Measurements from ENCODE around the gene LRRC8B. TPM values are rescaled to one million over a fixed set of nuclear protein-coding genes. Genes with fewer than 3 reads are reported as not detected.

Gene LRRC8B
- polyA plus RNA-seq, 2 donors: 1.9 to 3.0 TPM

GRCh38 chr1:89609781-89610456 lies 85.3 kb downstream of the LRRC8B start:
- Histone ChIP-seq H3K27ac (ENCODE audit: low read depth in 2 of 2, low read length in 1 of 2) (peak overlapping the region in 1 of 2 donors; percentile 50), H3K4me1 (ENCODE audit: control insufficient read depth in 2 of 2, insufficient read depth in 2 of 2, low read length in 1 of 2) (peaks cover 4 to 13% of the 10 kb centered on the region in 2 donors), H3K4me3 (ENCODE audit: low read depth in 1 of 2, low read length in 2 of 2) (no peak overlapping the region)

GRCh38 chr1:89610457-89611011 lies 85.9 kb downstream of the LRRC8B start:
- peaks cover 4 to 13% of the 10 kb centered on the region in 2 donors for H3K4me1 ChIP-seq (ENCODE audit: control insufficient read depth in 2 of 2, insufficient read depth in 2 of 2, low read length in 1 of 2)
- H3K4me3 ChIP-seq (ENCODE audit: low read depth in 1 of 2, low read length in 2 of 2): no peak overlapping the region
- H3K27me3 ChIP-seq (ENCODE audit: control insufficient read depth in 1 of 2, insufficient read depth in 2 of 2, low read length in 2 of 2): no peaks in the 10 kb centered on the region
- H3K27ac ChIP-seq (ENCODE audit: low read depth in 2 of 2, low read length in 1 of 2): no peak overlapping the region
- H3K36me3 ChIP-seq (ENCODE audit: control insufficient read depth in 2 of 2, insufficient read depth in 2 of 2, low read length in 1 of 2): peaks cover 0 to 3% of the 10 kb centered on the region in 2 donors
- H3K9me3 ChIP-seq (ENCODE audit: control insufficient read depth in 2 of 2, insufficient read depth in 1 of 2, low read depth in 1 of 2, low read length in 1 of 2): peaks cover 0 to 3% of the 10 kb centered on the region in 2 donors
- WGBS, 2 donors: 71 to 73% methylated on average over 15 of the region's 15 CpGs

More at GRCh38 chr1:89609781-89610456, 85.3 kb downstream of the LRRC8B start:
- peaks cover 0 to 3% of the 10 kb centered on the region in 2 donors for H3K36me3 ChIP-seq (ENCODE audit: control insufficient read depth in 2 of 2, insufficient read depth in 2 of 2, low read length in 1 of 2)
- 66 to 69% methylated on average over 14 of the region's 14 CpGs for WGBS, 2 donors
- H3K9me3 ChIP-seq (ENCODE audit: control insufficient read depth in 2 of 2, insufficient read depth in 1 of 2, low read depth in 1 of 2, low read length in 1 of 2): peaks cover 0 to 3% of the 10 kb centered on the region in 2 donors
- no peaks in the 10 kb centered on the region for H3K27me3 ChIP-seq (ENCODE audit: control insufficient read depth in 1 of 2, insufficient read depth in 2 of 2, low read length in 2 of 2)

- H3K27ac ChIP-seq (ENCODE audit: low read depth in 2 of 2, low read length in 1 of 2): no peak overlapping the region
- H3K27me3 ChIP-seq (ENCODE audit: control insufficient read depth in 1 of 2, insufficient read depth in 2 of 2, low read length in 2 of 2): no peaks in the 10 kb centered on the region
- peaks cover 0 to 3% of the 10 kb centered on the region in 2 donors for H3K9me3 ChIP-seq (ENCODE audit: control insufficient read depth in 2 of 2, insufficient read depth in 1 of 2, low read depth in 1 of 2, low read length in 1 of 2)
- WGBS, 2 donors: 67 to 72% methylated on average over 1 of the region's 1 CpG
- H3K4me3 ChIP-seq (ENCODE audit: low read depth in 1 of 2, low read length in 2 of 2): no peak overlapping the region
- H3K36me3 ChIP-seq (ENCODE audit: control insufficient read depth in 2 of 2, insufficient read depth in 2 of 2, low read length in 1 of 2): peaks cover 0 to 3% of the 10 kb centered on the region in 2 donors
- H3K4me1 ChIP-seq (ENCODE audit: control insufficient read depth in 2 of 2, insufficient read depth in 2 of 2, low read length in 1 of 2): peaks cover 4 to 13% of the 10 kb centered on the region in 2 donors
Measured at GRCh38 chr1:89611721-89612120, 87.1 kb downstream of the LRRC8B start.

- Histone ChIP-seq H3K36me3 (ENCODE audit: control insufficient read depth in 2 of 2, insufficient read depth in 2 of 2, low read length in 1 of 2) (peaks cover 0 to 3% of the 10 kb centered on the region in 2 donors), H3K27me3 (ENCODE audit: control insufficient read depth in 1 of 2, insufficient read depth in 2 of 2, low read length in 2 of 2) (no peaks in the 10 kb centered on the region), H3K27ac (ENCODE audit: low read depth in 2 of 2, low read length in 1 of 2) (no peak overlapping the region), H3K4me3 (ENCODE audit: low read depth in 1 of 2, low read length in 2 of 2) (no peak overlapping the region), H3K9me3 (ENCODE audit: control insufficient read depth in 2 of 2, insufficient read depth in 1 of 2, low read depth in 1 of 2, low read length in 1 of 2) (peaks cover 0 to 3% of the 10 kb centered on the region in 2 donors), H3K4me1 (ENCODE audit: control insufficient read depth in 2 of 2, insufficient read depth in 2 of 2, low read length in 1 of 2) (peaks cover 4 to 13% of the 10 kb centered on the region in 2 donors)
- WGBS, 2 donors: 84 to 91% methylated on average over 7 of the region's 7 CpGs
Measured at GRCh38 chr1:89613928-89614327, 89.3 kb downstream of the LRRC8B start.

GRCh38 chr1:89615676-89616598 lies 91.3 kb downstream of the LRRC8B start:
- Histone ChIP-seq H3K27ac (ENCODE audit: low read depth in 2 of 2, low read length in 1 of 2) (peak overlapping the region in 1 of 2 donors; percentile 10), H3K9me3 (ENCODE audit: control insufficient read depth in 2 of 2, insufficient read depth in 1 of 2, low read depth in 1 of 2, low read length in 1 of 2) (no peaks in the 10 kb centered on the region), H3K4me3 (ENCODE audit: low read depth in 1 of 2, low read length in 2 of 2) (no peak overlapping the region), H3K4me1 (ENCODE audit: control insufficient read depth in 2 of 2, insufficient read depth in 2 of 2, low read length in 1 of 2) (no peaks in the 10 kb centered on the region), H3K36me3 (ENCODE audit: control insufficient read depth in 2 of 2, insufficient read depth in 2 of 2, low read length in 1 of 2) (no peaks in the 10 kb centered on the region), H3K27me3 (ENCODE audit: control insufficient read depth in 1 of 2, insufficient read depth in 2 of 2, low read length in 2 of 2) (no peaks in the 10 kb centered on the region)
- 42 to 50% methylated on average over 3 of the region's 3 CpGs for WGBS, 2 donors

GRCh38 chr1:89616844-89617627 lies 92.4 kb downstream of the LRRC8B start:
- 63 to 77% methylated on average over 2 of the region's 2 CpGs for WGBS, 2 donors
- Histone ChIP-seq H3K27ac (ENCODE audit: low read depth in 2 of 2, low read length in 1 of 2) (no peak overlapping the region), H3K4me3 (ENCODE audit: low read depth in 1 of 2, low read length in 2 of 2) (no peak overlapping the region), H3K36me3 (ENCODE audit: control insufficient read depth in 2 of 2, insufficient read depth in 2 of 2, low read length in 1 of 2) (no peaks in the 10 kb centered on the region), H3K9me3 (ENCODE audit: control insufficient read depth in 2 of 2, insufficient read depth in 1 of 2, low read depth in 1 of 2, low read length in 1 of 2) (no peaks in the 10 kb centered on the region), H3K27me3 (ENCODE audit: control insufficient read depth in 1 of 2, insufficient read depth in 2 of 2, low read length in 2 of 2) (no peaks in the 10 kb centered on the region), H3K4me1 (ENCODE audit: control insufficient read depth in 2 of 2, insufficient read depth in 2 of 2, low read length in 1 of 2) (no peaks in the 10 kb centered on the region)

- H3K4me3 ChIP-seq (ENCODE audit: low read depth in 1 of 2, low read length in 2 of 2): no peak overlapping the region
- H3K27ac ChIP-seq (ENCODE audit: low read depth in 2 of 2, low read length in 1 of 2): no peak overlapping the region
- no peaks in the 10 kb centered on the region for H3K36me3 ChIP-seq (ENCODE audit: control insufficient read depth in 2 of 2, insufficient read depth in 2 of 2, low read length in 1 of 2)
- H3K9me3 ChIP-seq (ENCODE audit: control insufficient read depth in 2 of 2, insufficient read depth in 1 of 2, low read depth in 1 of 2, low read length in 1 of 2): no peaks in the 10 kb centered on the region
- no peaks in the 10 kb centered on the region for H3K4me1 ChIP-seq (ENCODE audit: control insufficient read depth in 2 of 2, insufficient read depth in 2 of 2, low read length in 1 of 2)
- no peaks in the 10 kb centered on the region for H3K27me3 ChIP-seq (ENCODE audit: control insufficient read depth in 1 of 2, insufficient read depth in 2 of 2, low read length in 2 of 2)
- WGBS, 2 donors: 94% methylated on average over 3 of the region's 3 CpGs
Measured at GRCh38 chr1:89620664-89621063, 96.0 kb downstream of the LRRC8B start.

GRCh38 chr1:89622895-89623294 lies 98.3 kb downstream of the LRRC8B start:
- Histone ChIP-seq H3K9me3 (ENCODE audit: control insufficient read depth in 2 of 2, insufficient read depth in 1 of 2, low read depth in 1 of 2, low read length in 1 of 2) (no peaks in the 10 kb centered on the region), H3K27me3 (ENCODE audit: control insufficient read depth in 1 of 2, insufficient read depth in 2 of 2, low read length in 2 of 2) (no peaks in the 10 kb centered on the region), H3K4me3 (ENCODE audit: low read depth in 1 of 2, low read length in 2 of 2) (no peak overlapping the region), H3K4me1 (ENCODE audit: control insufficient read depth in 2 of 2, insufficient read depth in 2 of 2, low read length in 1 of 2) (no peaks in the 10 kb centered on the region), H3K36me3 (ENCODE audit: control insufficient read depth in 2 of 2, insufficient read depth in 2 of 2, low read length in 1 of 2) (no peaks in the 10 kb centered on the region), H3K27ac (ENCODE audit: low read depth in 2 of 2, low read length in 1 of 2) (no peak overlapping the region)
- 61 to 81% methylated on average over 3 of the region's 3 CpGs for WGBS, 2 donors

- H3K4me3 ChIP-seq (ENCODE audit: low read depth in 1 of 2, low read length in 2 of 2): no peak overlapping the region
- H3K27me3 ChIP-seq (ENCODE audit: control insufficient read depth in 1 of 2, insufficient read depth in 2 of 2, low read length in 2 of 2): no peaks in the 10 kb centered on the region
- WGBS, 2 donors: 97% methylated on average over 1 of the region's 1 CpG
- no peak overlapping the region for H3K27ac ChIP-seq (ENCODE audit: low read depth in 2 of 2, low read length in 1 of 2)
- H3K9me3 ChIP-seq (ENCODE audit: control insufficient read depth in 2 of 2, insufficient read depth in 1 of 2, low read depth in 1 of 2, low read length in 1 of 2): no peaks in the 10 kb centered on the region
- no peaks in the 10 kb centered on the region for H3K36me3 ChIP-seq (ENCODE audit: control insufficient read depth in 2 of 2, insufficient read depth in 2 of 2, low read length in 1 of 2)
- no peaks in the 10 kb centered on the region for H3K4me1 ChIP-seq (ENCODE audit: control insufficient read depth in 2 of 2, insufficient read depth in 2 of 2, low read length in 1 of 2)
Measured at GRCh38 chr1:89624314-89624713, 99.7 kb downstream of the LRRC8B start.
